K562 (cell line): ENCODE measurements around the gene PGM3. TPM values are rescaled to one million over a fixed set of nuclear protein-coding genes. Genes with fewer than 3 reads are reported as not detected.

Source experiments
- ATAC-seq: fragments of 200-7000 bp; cut with Tn5 transposase; 3 replicates; pipeline ENCODE4 v1.9.1; 2020; ENCODE audit warnings: moderate library complexity
- BruUV-seq: library from RNA; stranded (reverse); fragments of 400-500 nt; replicated peaks from 2 replicates; lab custom pipeline; 2021; lab: Mats Ljungman, UMichigan
- CTCF ChIA-PET: fragments of 300-600 bp; formaldehyde crosslinking; extraction: SDS; loops from one replicate; lab custom pipeline; 2021; ENCODE audit warnings: low intra/inter-chr PET ratio; lab: Yijun Ruan, JAX
- POLR2A ChIA-PET: fragments of 300-600, 350-650 bp; sonication (Branson Sonifier 250); formaldehyde crosslinking; extraction: SDS; loops from one replicate; lab custom pipeline; 2021; ENCODE audit warnings: antibody characterized with exemption, inconsistent platforms; lab: Yijun Ruan, JAX
- DNase-seq, 4 experiments: peaks; one replicate each; pipeline versions ENCODE4 v3.0.0 to v3.0.0-alpha.2; 2011 to 2018; ENCODE audit warnings: low spot score in 3 of 4, mixed read lengths in 3 of 4; ENCODE audit errors: extremely low read depth in 1 of 4
- FAIRE-seq: peaks from 2 replicates; lab custom pipeline; 2011; peaks lifted over from hg19 to GRCh38; lab: Jason Lieb, UNC
- H2AFZ ChIP-seq: 2 replicates; pipeline ENCODE4 v1.6.0; 2011; ENCODE audit warnings: low read depth, low read length, control low read depth, inconsistent platforms
- H3K27ac ChIP-seq: fragments of 200-600 bp; 3 replicates; pipeline ENCODE4 v1.8.0; 2011; ENCODE audit warnings: low read depth, mild to moderate bottlenecking, control low read depth, inconsistent platforms, low read length, moderate library complexity, mixed read lengths; ENCODE audit errors: extremely low read depth
- H3K27me3 ChIP-seq, 2 experiments: fragments of 300-600 bp in 1 of 2; 2 replicates in 1 of 2; 3 replicates in 1 of 2; pipeline versions ENCODE4 v1.6.0 to v1.8.0; 2011; ENCODE audit warnings: inconsistent platforms in 2 of 2, low read length in 2 of 2, mild to moderate bottlenecking in 1 of 2, mixed read lengths in 1 of 2, moderate library complexity in 1 of 2; ENCODE audit not compliant: control insufficient read depth in 2 of 2, insufficient read depth in 2 of 2
- H3K36me3 ChIP-seq: fragments of 300-600 bp; 3 replicates; pipeline ENCODE4 v1.8.0; 2011; ENCODE audit warnings: mild to moderate bottlenecking, low read length, inconsistent platforms; ENCODE audit not compliant: control insufficient read depth, insufficient read depth
- H3K4me1 ChIP-seq, 2 experiments: fragments of 200-600 bp in 1 of 2; replicated peaks in 1 of 2; 2 replicates in 1 of 2; 3 replicates in 1 of 2; pipeline versions ENCODE4 v1.5.1 to v1.8.0; 2011; ENCODE audit warnings: inconsistent platforms in 2 of 2, low read length in 2 of 2, mild to moderate bottlenecking in 1 of 2, mixed read lengths in 1 of 2, moderate library complexity in 1 of 2; ENCODE audit not compliant: control insufficient read depth in 2 of 2, insufficient read depth in 2 of 2
- H3K4me2 ChIP-seq: 2 replicates; pipeline ENCODE4 v1.6.1; 2011; ENCODE audit warnings: low read length, control low read depth, inconsistent platforms, mixed read lengths; ENCODE audit not compliant: insufficient read depth
- H3K4me3 ChIP-seq: fragments of 200-600 bp; sonication (generic), shearing (Covaris generic); 2 replicates; pipeline ENCODE4 v1.5.1; 2016; ENCODE audit warnings: control low read depth, inconsistent platforms
- H3K79me2 ChIP-seq: fragments of 200-600 bp; 3 replicates; pipeline ENCODE4 v1.8.0; 2011; ENCODE audit warnings: low read length, inconsistent platforms; ENCODE audit not compliant: control insufficient read depth, insufficient read depth
- H3K9ac ChIP-seq, 2 experiments: 2 replicates each; pipeline versions ENCODE4 v1.6.0 to v1.6.1; 2011; ENCODE audit warnings: low read depth in 2 of 2, low read length in 2 of 2, control low read depth in 1 of 2, inconsistent platforms in 1 of 2, mild to moderate bottlenecking in 1 of 2, mixed read lengths in 1 of 2; ENCODE audit not compliant: insufficient read depth in 1 of 2
- H3K9me1 ChIP-seq: one replicate; pipeline ENCODE4 v1.6.0; 2011; ENCODE audit warnings: inconsistent platforms, mild to moderate bottlenecking, low read length, moderate library complexity; ENCODE audit not compliant: control insufficient read depth, insufficient read depth
- H3K9me3 ChIP-seq: replicated peaks from 2 replicates; pipeline ENCODE4 v1.5.1; 2011; ENCODE audit warnings: low read depth, low read length, inconsistent platforms; ENCODE audit not compliant: control insufficient read depth, insufficient read depth
- H4K20me1 ChIP-seq: replicated peaks from 2 replicates; pipeline ENCODE4 v1.6.1; 2011; ENCODE audit warnings: low read length, inconsistent platforms, mixed read lengths; ENCODE audit not compliant: control insufficient read depth, insufficient read depth
- GATA2 ChIP-seq: sonication (generic); formaldehyde crosslinking; IDR thresholded peaks from 2 replicates; pipeline ENCODE4 v1.4.0; 2020; ENCODE audit warnings: mild to moderate bottlenecking, missing genetic modification reagents
- HDAC8 ChIP-seq: fragments of 450-650 bp; IDR thresholded peaks from 2 replicates; pipeline ENCODE4 v1.6.1; 2016; ENCODE audit warnings: mild to moderate bottlenecking, missing genetic modification characterization, moderate library complexity, missing compliant biosample characterization
- KAT8 ChIP-seq: fragments of 450-650 bp; IDR thresholded peaks from 2 replicates; pipeline ENCODE4 v1.6.1; 2016; ENCODE audit warnings: low read depth, mild to moderate bottlenecking
- MTA2 ChIP-seq: fragments of 450-650 bp; IDR thresholded peaks from 2 replicates; pipeline ENCODE4 v1.6.1; 2016; ENCODE audit warnings: low read depth
- RAD21 ChIP-seq, 2 experiments: fragments of 250-450 bp in 1 of 2; fragments of 450-650 bp in 1 of 2; sonication (Bioruptor Pico) in 1 of 2; formaldehyde crosslinking in 1 of 2; IDR thresholded peaks in 1 of 2; conservative IDR thresholded peaks in 1 of 2; 2 replicates each; pipeline versions ENCODE4 v1.4.0 to v1.8.0; 2020 to 2022; ENCODE audit warnings: mild to moderate bottlenecking in 2 of 2, moderate library complexity in 1 of 2
- SMARCB1 ChIP-seq: IDR thresholded peaks from 2 replicates; pipeline ENCODE4 v1.6.1; 2011; ENCODE audit warnings: improper control_type of control experiment, low read depth; ENCODE audit not compliant: insufficient read length
- SRSF7 ChIP-seq: fragments of 200-400 bp; formaldehyde crosslinking; optimal IDR thresholded peaks from 2 replicates; pipeline ENCODE3; 2017; ENCODE audit warnings: mild to moderate bottlenecking, low read depth, low read length
- ZFX ChIP-seq: sonication (generic); formaldehyde crosslinking; IDR thresholded peaks from 2 replicates; pipeline ENCODE4 v1.8.0; 2022; ENCODE audit warnings: mild to moderate bottlenecking, missing genetic modification reagents, moderate library complexity
- ZNF175 ChIP-seq: fragments of 200-800 bp; sonication (Bioruptor generic); IDR thresholded peaks from 2 replicates; pipeline ENCODE4 v1.6.1; 2016; ENCODE audit warnings: low read depth, mild to moderate bottlenecking, missing genetic modification characterization, missing compliant biosample characterization
- ZNF830 ChIP-seq: fragments of 250-450 bp; sonication (Bioruptor Pico); IDR thresholded peaks from 2 replicates; pipeline ENCODE4 v1.5.0; 2021; ENCODE audit warnings: mild to moderate bottlenecking
- WGBS: fragments of 100-300 bp; shearing (Covaris generic); methylation state at CpG from one replicate; pipeline ENCODE4 v1.1.6; 2016; ENCODE audit warnings: low coverage, mixed read lengths; ENCODE audit not compliant: insufficient coverage; ENCODE audit errors: missing lambda C conversion rate; 5-methylcytosine and 5-hydroxymethylcytosine counted together
- in situ Hi-C: fragments of 300-500 bp; cut with MboI; formaldehyde crosslinking; loops from 4 replicates; pipeline ENCODE4 v1.15.0; 2018; ENCODE audit warnings: inconsistent platforms, mixed read lengths
- intact Hi-C: fragments of 100-400 bp; cut with micrococcal nuclease; formaldehyde crosslinking; loops from 2 replicates; pipeline ENCODE4 v1.14.2; 2022
- polyA plus RNA-seq, 8 experiments: library from polyadenylated mRNA; depleted of rRNA in 4 of 8; stranded (reverse) in 5 of 8; unstranded in 3 of 8; fragments of >200 nt; fragmentation: Nextera tagmentation in 2 of 8; fragmentation: Illumina TruSeq in 1 of 8; extraction: Ambion mirVana in 2 of 8; extraction: Trizol in 1 of 8; gene quantifications; 2 replicates each; pipeline versions ENCODE4 v1.2.1 to v1.2.3, GENCODE V29; 2011 to 2014; ENCODE audit warnings: inconsistent platforms in 1 of 8, missing spikeins in 1 of 8
- total RNA-seq, 7 experiments: library from RNA; depleted of rRNA in 6 of 7; stranded (reverse); fragments of >200 nt in 6 of 7; fragmentation: Illumina TruSeq in 2 of 7; extraction: Trizol in 2 of 7; gene quantifications; 2 replicates each; pipeline versions ENCODE4 v1.2.1 to v1.2.3, GENCODE V29; 2011 to 2021; ENCODE audit warnings: low replicate concordance in 1 of 7
- TF ChIP-seq, protein P1 (sequence below): sonication (generic); formaldehyde crosslinking; IDR thresholded peaks from 2 replicates; pipeline ENCODE4 v1.8.0; 2023; ENCODE audit warnings: missing genetic modification reagents, mild to moderate bottlenecking, borderline replicate concordance

The PGM3 gene
- total and polyA plus RNA-seq, 9 of the 15 experiments (the other 6 are each of a cell fraction or from before 2014, with no cell fraction given): 19.1 to 107 (median 50.5) TPM

DNA sequence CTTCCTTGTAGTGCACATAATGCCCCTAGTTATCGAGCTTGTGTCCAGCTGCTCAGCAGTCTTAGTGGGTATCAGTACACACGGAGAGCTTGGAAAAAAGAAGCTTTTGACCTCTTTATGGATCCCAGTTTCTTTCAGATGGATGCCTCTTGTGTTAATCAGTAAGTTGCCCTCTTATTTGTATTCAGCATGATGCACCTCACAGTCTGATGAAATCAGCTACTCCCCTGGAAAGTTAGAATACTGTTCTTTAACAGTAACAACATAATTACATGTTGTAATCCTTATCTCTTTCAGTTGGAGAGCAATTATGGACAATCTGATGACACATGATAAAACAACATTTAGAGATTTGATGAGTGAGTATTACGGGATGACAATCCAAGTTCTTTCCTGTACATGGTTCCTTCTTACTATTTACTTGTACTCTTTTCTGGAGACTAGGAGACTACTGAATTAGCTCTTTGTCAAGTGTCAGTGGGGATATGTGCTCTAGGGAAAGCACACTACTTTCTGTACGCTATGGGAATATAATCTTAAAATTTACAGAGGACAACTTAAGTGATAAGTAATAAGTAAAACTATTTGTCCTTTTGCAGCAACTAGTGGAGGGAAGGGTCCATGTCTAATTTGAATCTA is 39.1 kb downstream of the PGM3 start:
- no peak for ATAC-seq
- no peak overlapping the region for H3K9ac ChIP-seq
- no peaks in the 10 kb centered on the region for H3K36me3 ChIP-seq
- H2AFZ ChIP-seq: no peak overlapping the region
- no peak overlapping the region for H3K27ac ChIP-seq
- H3K4me3 ChIP-seq: no peak overlapping the region
- no peaks in the 10 kb centered on the region for H3K79me2 ChIP-seq
- no peaks in the 10 kb centered on the region for H3K4me1 ChIP-seq
- H3K9me3 ChIP-seq: no peaks in the 10 kb centered on the region
- CTCF ChIA-PET: no interaction called here
- intact Hi-C loops: no loop called here
- no peaks in the 10 kb centered on the region for H4K20me1 ChIP-seq
- BruUV-seq: no TSS peak
- no peaks in the 10 kb centered on the region for H3K9me1 ChIP-seq
- in situ Hi-C loops: no loop called here
- H3K4me2 ChIP-seq: no peak overlapping the region
- DNase-seq: no peak
- WGBS: 54% methylated on average over 4 of the region's 4 CpGs
- POLR2A ChIA-PET: no interaction called here
- H3K27me3 ChIP-seq: no peaks in the 10 kb centered on the region
- FAIRE-seq: no peak
- no peak for TF ChIP-seq HDAC8 (tag)
- TF ChIP-seq ZNF175: peak; percentile 85
- no peak for TF ChIP-seq KAT8
- TF ChIP-seq RAD21 (CRISPR knock-in tag; conservative IDR thresholded peaks at IDR 0.05 in 1 of 2, IDR thresholded peaks at IDR 0.05 in 1 of 2): no peak
- no peak for TF ChIP-seq GATA2
- no peak for TF ChIP-seq ZNF830 (CRISPR knock-in tag)
- no peak for TF ChIP-seq ZFX (CRISPR knock-in tag)
- TF ChIP-seq, protein P1, sequence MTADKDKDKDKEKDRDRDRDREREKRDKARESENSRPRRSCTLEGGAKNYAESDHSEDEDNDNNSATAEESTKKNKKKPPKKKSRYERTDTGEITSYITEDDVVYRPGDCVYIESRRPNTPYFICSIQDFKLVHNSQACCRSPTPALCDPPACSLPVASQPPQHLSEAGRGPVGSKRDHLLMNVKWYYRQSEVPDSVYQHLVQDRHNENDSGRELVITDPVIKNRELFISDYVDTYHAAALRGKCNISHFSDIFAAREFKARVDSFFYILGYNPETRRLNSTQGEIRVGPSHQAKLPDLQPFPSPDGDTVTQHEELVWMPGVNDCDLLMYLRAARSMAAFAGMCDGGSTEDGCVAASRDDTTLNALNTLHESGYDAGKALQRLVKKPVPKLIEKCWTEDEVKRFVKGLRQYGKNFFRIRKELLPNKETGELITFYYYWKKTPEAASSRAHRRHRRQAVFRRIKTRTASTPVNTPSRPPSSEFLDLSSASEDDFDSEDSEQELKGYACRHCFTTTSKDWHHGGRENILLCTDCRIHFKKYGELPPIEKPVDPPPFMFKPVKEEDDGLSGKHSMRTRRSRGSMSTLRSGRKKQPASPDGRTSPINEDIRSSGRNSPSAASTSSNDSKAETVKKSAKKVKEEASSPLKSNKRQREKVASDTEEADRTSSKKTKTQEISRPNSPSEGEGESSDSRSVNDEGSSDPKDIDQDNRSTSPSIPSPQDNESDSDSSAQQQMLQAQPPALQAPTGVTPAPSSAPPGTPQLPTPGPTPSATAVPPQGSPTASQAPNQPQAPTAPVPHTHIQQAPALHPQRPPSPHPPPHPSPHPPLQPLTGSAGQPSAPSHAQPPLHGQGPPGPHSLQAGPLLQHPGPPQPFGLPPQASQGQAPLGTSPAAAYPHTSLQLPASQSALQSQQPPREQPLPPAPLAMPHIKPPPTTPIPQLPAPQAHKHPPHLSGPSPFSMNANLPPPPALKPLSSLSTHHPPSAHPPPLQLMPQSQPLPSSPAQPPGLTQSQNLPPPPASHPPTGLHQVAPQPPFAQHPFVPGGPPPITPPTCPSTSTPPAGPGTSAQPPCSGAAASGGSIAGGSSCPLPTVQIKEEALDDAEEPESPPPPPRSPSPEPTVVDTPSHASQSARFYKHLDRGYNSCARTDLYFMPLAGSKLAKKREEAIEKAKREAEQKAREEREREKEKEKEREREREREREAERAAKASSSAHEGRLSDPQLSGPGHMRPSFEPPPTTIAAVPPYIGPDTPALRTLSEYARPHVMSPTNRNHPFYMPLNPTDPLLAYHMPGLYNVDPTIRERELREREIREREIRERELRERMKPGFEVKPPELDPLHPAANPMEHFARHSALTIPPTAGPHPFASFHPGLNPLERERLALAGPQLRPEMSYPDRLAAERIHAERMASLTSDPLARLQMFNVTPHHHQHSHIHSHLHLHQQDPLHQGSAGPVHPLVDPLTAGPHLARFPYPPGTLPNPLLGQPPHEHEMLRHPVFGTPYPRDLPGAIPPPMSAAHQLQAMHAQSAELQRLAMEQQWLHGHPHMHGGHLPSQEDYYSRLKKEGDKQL (CRISPR knock-in tag): no peak
- TF ChIP-seq MTA2: no peak
- no peak for TF ChIP-seq SMARCB1
- TF ChIP-seq SRSF7: no peak
